ENCODE measurements around the gene FAM120A.
A peak's percentile ranks its signal among the peaks of the same experiment; 100 is the strongest.

GRCh38 chr9:93467062-93467416 is 15.6 kb downstream of the FAM120A start:
- TF ChIP-seq CTCF (IDR thresholded peaks at IDR 0.05; ENCODE audit: low read depth, low read length, missing input control) (no peak), SP1 (IDR thresholded peaks at IDR 0.05) (no peak), RAD21 (IDR thresholded peaks at IDR 0.05) (no peak), GABPA (IDR thresholded peaks at IDR 0.05 in 1 of 2, conservative IDR thresholded peaks at IDR 0.05 in 1 of 2) (no peak), REST (IDR thresholded peaks at IDR 0.05) (no peak), FOXA2 (IDR thresholded peaks at IDR 0.05) (no peak), EGR1 (IDR thresholded peaks at IDR 0.05; ENCODE audit: low read depth in 2 of 2) (no peak), HNF4A (conservative IDR thresholded peaks at IDR 0.05) (peak; percentile 45 to 63), ZBTB33 (IDR thresholded peaks at IDR 0.05) (no peak), NR2F2 (IDR thresholded peaks at IDR 0.05) (no peak), HNF4G (IDR thresholded peaks at IDR 0.05) (no peak)
- TF ChIP-seq, protein P1, sequence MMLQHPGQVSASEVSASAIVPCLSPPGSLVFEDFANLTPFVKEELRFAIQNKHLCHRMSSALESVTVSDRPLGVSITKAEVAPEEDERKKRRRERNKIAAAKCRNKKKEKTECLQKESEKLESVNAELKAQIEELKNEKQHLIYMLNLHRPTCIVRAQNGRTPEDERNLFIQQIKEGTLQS (IDR thresholded peaks at IDR 0.05): no peak
- TF ChIP-seq, protein P2, sequence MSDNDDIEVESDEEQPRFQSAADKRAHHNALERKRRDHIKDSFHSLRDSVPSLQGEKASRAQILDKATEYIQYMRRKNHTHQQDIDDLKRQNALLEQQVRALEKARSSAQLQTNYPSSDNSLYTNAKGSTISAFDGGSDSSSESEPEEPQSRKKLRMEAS (IDR thresholded peaks at IDR 0.05): no peak
